HG02642 (cell line): ENCODE data around the gene CFAP251.

Experiments
- ATAC-seq: cut with Tn5 transposase; IDR thresholded peaks from one replicate; pipeline ENCODE4 v1.9.1; 2021; ENCODE audit warnings: mild to moderate bottlenecking; ENCODE audit not compliant: unreplicated experiment, poor library complexity

The CFAP251 gene

GRCh38 chr12:122043476-122043875 lies 125.1 kb downstream of the CFAP251 start:
- no peak for ATAC-seq

- no peak for ATAC-seq
Measured at GRCh38 chr12:122045262-122045661, 126.9 kb downstream of the CFAP251 start.

GRCh38 chr12:122046145-122046544 lies 127.8 kb downstream of the CFAP251 start:
- no peak for ATAC-seq

GRCh38 chr12:122048151-122048550 lies 129.8 kb downstream of the CFAP251 start:
- ATAC-seq, result no peak

- no peak for ATAC-seq
Measured at GRCh38 chr12:122049827-122050226, 131.4 kb downstream of the CFAP251 start.

- no peak for ATAC-seq
Measured at GRCh38 chr12:122050706-122051105, 132.3 kb downstream of the CFAP251 start.

- no peak for ATAC-seq
Measured at GRCh38 chr12:122051231-122051876, 133.0 kb downstream of the CFAP251 start.

- ATAC-seq, result no peak
Measured at GRCh38 chr12:122052285-122052684, 133.9 kb downstream of the CFAP251 start.
